DND-41 (cell line): ENCODE data around the gene NARS2.

ENCODE experiments used
- EZH2 ChIP-seq: IDR thresholded peaks from 3 replicates; pipeline ENCODE4 v1.6.1; 2012; ENCODE audit warnings: borderline replicate concordance, low read depth, mild to moderate bottlenecking, moderate library complexity, low read length, inconsistent platforms; ENCODE audit not compliant: severe bottlenecking
- TF ChIP-seq, protein P1 (sequence below): IDR thresholded peaks from 2 replicates; pipeline ENCODE4 v1.5.1; 2012; ENCODE audit warnings: borderline replicate concordance, low read length, moderate library complexity, mild to moderate bottlenecking; ENCODE audit not compliant: poor library complexity, severe bottlenecking; ENCODE audit errors: extremely low read depth

- no peak for TF ChIP-seq EZH2
- TF ChIP-seq, protein P1, sequence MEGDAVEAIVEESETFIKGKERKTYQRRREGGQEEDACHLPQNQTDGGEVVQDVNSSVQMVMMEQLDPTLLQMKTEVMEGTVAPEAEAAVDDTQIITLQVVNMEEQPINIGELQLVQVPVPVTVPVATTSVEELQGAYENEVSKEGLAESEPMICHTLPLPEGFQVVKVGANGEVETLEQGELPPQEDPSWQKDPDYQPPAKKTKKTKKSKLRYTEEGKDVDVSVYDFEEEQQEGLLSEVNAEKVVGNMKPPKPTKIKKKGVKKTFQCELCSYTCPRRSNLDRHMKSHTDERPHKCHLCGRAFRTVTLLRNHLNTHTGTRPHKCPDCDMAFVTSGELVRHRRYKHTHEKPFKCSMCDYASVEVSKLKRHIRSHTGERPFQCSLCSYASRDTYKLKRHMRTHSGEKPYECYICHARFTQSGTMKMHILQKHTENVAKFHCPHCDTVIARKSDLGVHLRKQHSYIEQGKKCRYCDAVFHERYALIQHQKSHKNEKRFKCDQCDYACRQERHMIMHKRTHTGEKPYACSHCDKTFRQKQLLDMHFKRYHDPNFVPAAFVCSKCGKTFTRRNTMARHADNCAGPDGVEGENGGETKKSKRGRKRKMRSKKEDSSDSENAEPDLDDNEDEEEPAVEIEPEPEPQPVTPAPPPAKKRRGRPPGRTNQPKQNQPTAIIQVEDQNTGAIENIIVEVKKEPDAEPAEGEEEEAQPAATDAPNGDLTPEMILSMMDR = no peak
These were observed 175.5 kb downstream of the NARS2 start for GRCh38 chr11:78399136-78399535.
